Activated CD4-positive, alpha-beta T cell treated with anti-CD3 and anti-CD28 coated beads, Interleukin-2, amount 10 ng/mL, durations not matched to agents 24 days and 14 days (primary cell): Measurements from ENCODE around the gene CKAP2L. TPM values are rescaled to one million over a fixed set of nuclear protein-coding genes. Genes with fewer than 3 reads are reported as not detected.
"Not testable (repeated sequence)": the region's sequence is repeated elsewhere in the genome, so short reads cannot be mapped to it uniquely, and the experiment has no call there.

Experiments used
- DNase-seq: peaks from one replicate; pipeline ENCODE4 v3.0.0; 2022
- H3K27ac Mint-ChIP-seq: one replicate; pipeline ENCODE4 v1.8.0; 2022; ENCODE audit warnings: mild to moderate bottlenecking, mixed read lengths
- H3K27me3 Mint-ChIP-seq: one replicate; pipeline ENCODE4 v1.8.0; 2022; ENCODE audit warnings: mixed read lengths
- H3K36me3 Mint-ChIP-seq: one replicate; pipeline ENCODE4 v1.8.0; 2022; ENCODE audit warnings: low read depth, mild to moderate bottlenecking, mixed read lengths
- H3K4me1 Mint-ChIP-seq: one replicate; pipeline ENCODE4 v1.8.0; 2021; ENCODE audit warnings: mixed read lengths
- H3K4me3 Mint-ChIP-seq: one replicate; pipeline ENCODE4 v1.8.0; 2022; ENCODE audit warnings: mild to moderate bottlenecking, moderate library complexity, mixed read lengths
- H3K9me3 Mint-ChIP-seq: one replicate; pipeline ENCODE4 v1.8.0; 2021; ENCODE audit warnings: mixed read lengths
- intact Hi-C: fragments of 100-400 bp; cut with micrococcal nuclease; formaldehyde crosslinking; loops from one replicate; pipeline ENCODE4 v1.15.1; 2023
- total RNA-seq: library from RNA; stranded (reverse); gene quantifications from 2 replicates; pipeline ENCODE4 v1.2.3, GENCODE V29; 2022

The CKAP2L gene
- total RNA-seq, 1 donor from 2014 or later = 17.8 TPM

DNA sequence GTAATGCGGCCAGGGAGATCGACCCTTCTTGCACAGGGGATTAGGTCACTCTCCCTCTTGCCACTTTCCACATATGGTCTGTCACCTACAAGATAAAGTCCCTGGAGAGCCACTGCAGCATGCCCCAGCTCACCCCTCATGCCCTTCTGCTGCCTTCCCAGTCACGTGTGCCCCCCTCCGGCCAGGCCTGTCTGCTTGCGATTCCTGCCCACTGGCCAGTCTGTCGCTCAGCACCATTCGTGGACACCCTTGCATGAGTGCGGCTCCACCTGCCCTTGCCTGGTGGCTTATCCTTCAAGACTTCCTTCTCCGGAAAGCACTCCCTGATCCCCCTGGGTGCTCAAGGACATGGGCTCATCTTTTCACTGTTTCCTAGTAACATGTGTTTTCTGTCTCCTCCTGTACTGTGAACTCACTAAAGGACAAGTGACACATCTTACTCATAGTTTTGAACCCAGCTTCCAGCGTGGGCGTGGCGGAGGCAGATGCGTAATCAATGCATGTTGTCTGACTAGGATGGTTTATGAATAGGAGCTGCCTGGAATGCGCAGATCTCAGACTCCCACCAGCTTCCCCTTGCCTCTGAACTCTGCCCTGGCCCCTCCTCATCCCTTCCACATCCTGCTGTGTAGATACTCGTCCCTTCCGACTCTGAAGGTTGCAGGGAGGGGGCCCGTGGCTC lies 51.4 kb downstream of the CKAP2L start:
- Mint-ChIP-seq H3K27ac (peak overlapping the region; percentile 85), H3K9me3 (peaks cover 7% of the 10 kb centered on the region), H3K4me1 (peaks cover 36% of the 10 kb centered on the region), H3K4me3 (peak overlapping the region; percentile 59), H3K36me3 (peaks cover 2% of the 10 kb centered on the region), H3K27me3 (peaks cover 3% of the 10 kb centered on the region)
- intact Hi-C loops = loop anchor here (1.0 kb wide), 1 partner anchor 21 kb away; no protein-coding TSS in a partner anchor
- peak; percentile 76 for DNase-seq

DNA sequence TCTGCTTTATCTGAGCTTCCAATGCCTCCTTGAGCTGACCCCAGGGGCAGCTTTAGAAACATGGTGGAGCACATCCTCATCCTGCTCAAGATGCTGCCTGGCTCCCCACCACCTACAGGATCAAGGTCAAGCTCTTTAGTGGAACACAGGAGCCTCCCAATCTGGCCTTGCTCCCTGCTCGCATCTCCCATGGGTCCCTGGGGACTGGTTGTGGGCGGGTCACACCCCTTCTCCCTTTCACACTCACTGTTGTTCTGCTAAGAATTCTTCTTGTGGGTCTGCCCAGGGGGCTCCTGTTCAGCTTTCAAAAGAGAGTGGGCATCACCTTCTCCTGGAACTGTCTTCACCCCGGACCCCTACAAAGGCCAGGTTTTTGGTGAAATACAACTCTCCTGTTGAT lies 51.9 kb downstream of the CKAP2L start:
- Mint-ChIP-seq H3K36me3 (peaks cover 2% of the 10 kb centered on the region), H3K4me1 (peaks cover 41% of the 10 kb centered on the region), H3K27ac (peak overlapping the region; percentile 43), H3K4me3 (no peak overlapping the region), H3K27me3 (peaks cover 2% of the 10 kb centered on the region), H3K9me3 (peaks cover 5% of the 10 kb centered on the region)
- intact Hi-C loops = no loop called here
- DNase-seq = no peak

DNA sequence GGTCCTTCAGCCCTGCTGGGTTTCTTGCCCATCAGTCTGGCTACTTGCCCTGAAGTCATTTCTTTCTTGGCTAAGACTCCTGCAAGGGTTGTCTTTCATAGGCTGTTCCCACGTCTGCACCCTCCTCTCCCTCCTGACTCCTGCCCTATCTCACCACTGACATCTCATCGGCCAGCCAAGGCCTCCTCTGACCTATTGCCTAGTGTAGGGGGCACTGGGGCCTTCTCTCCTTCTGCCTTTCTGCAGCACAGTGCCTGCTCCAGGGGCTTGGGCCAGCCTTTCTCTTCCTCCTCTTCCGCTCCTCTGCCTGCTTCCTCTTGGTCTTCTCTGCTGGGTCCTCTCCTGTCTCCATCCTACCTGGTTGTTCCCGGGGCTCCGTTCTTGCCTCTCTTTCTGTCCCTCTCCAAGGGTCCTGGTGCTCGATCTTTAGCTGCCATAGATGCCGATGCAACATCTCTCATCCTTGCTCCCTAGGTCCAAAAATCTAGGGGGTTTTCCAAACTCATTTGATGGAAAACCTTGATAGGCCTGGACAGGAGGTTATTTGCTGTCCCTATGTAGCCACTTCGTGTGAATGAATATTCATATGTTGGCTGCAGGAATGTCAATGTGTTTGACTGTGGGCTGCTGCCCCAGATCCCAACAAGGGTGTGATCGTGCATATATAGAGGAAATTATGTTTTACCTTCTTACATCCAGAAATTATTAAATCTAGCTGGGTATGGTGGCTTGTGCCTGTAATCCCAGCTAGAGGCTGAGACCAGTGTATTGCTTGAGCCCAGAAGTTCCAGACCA lies 53.3 kb downstream of the CKAP2L start:
- H3K9me3 Mint-ChIP-seq = no peaks in the 10 kb centered on the region
- H3K4me3 Mint-ChIP-seq = no peak overlapping the region
- no peak overlapping the region for H3K27ac Mint-ChIP-seq
- intact Hi-C loops = no loop called here
- no peaks in the 10 kb centered on the region for H3K27me3 Mint-ChIP-seq
- H3K36me3 Mint-ChIP-seq = peaks cover 5% of the 10 kb centered on the region
- H3K4me1 Mint-ChIP-seq = peaks cover 53% of the 10 kb centered on the region
- DNase-seq = no peak

DNA sequence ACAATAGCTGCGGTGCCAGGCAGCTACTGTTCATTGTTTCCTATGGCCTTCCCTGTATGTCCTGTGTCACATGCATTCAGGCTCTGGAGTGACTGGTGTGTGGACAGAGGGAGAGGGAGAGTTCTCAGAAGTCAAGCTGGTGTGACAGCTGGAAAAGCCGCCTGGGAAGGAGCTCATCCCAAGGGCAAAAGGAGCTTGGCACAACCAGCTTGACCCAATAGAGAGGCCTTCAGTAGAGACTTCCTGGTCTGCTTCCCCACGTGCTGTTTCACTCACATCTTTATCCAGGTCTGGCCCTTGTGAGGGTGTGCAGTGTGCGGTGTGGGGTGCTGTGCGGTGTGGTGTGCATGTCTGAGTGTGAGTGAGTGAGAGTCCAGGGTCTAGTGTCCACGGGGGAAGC lies 54.7 kb downstream of the CKAP2L start:
- intact Hi-C loops = no loop called here
- H3K4me3 Mint-ChIP-seq = no peak overlapping the region
- peaks cover 6% of the 10 kb centered on the region for H3K36me3 Mint-ChIP-seq
- H3K4me1 Mint-ChIP-seq = peaks cover 61% of the 10 kb centered on the region
- DNase-seq = no peak
- peak overlapping the region; percentile 52 for H3K27ac Mint-ChIP-seq
- H3K27me3 Mint-ChIP-seq = no peaks in the 10 kb centered on the region
- no peaks in the 10 kb centered on the region for H3K9me3 Mint-ChIP-seq

DNA sequence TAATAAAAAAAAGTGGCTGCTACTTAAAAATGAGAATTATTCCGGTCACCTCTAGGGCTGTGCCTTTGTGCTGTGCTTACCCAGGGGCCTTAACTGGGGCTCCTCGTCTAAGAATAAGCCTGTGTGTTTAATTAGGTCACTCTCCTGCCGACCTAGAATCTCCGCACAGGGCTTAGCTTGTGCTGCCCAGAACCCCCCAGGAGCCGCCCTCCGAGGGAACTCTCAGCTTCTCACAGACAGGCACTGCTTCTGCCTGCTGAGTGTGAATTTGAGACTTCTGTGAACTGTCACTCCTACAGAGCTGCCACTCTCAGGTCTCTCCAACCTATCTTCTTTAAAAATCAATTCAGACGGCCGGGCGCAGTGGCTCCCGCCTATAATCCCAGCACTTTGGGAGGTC lies 55.4 kb downstream of the CKAP2L start:
- H3K27me3 Mint-ChIP-seq = no peaks in the 10 kb centered on the region
- H3K9me3 Mint-ChIP-seq = no peaks in the 10 kb centered on the region
- no peak for DNase-seq
- no peak overlapping the region for H3K4me3 Mint-ChIP-seq
- H3K36me3 Mint-ChIP-seq = peaks cover 6% of the 10 kb centered on the region
- intact Hi-C loops = loop anchor here (1.0 kb wide), 1 partner anchor 64 kb away; the partner anchor contains the start of gene SLC20A1
- no peak overlapping the region for H3K27ac Mint-ChIP-seq
- H3K4me1 Mint-ChIP-seq = peaks cover 60% of the 10 kb centered on the region

DNA sequence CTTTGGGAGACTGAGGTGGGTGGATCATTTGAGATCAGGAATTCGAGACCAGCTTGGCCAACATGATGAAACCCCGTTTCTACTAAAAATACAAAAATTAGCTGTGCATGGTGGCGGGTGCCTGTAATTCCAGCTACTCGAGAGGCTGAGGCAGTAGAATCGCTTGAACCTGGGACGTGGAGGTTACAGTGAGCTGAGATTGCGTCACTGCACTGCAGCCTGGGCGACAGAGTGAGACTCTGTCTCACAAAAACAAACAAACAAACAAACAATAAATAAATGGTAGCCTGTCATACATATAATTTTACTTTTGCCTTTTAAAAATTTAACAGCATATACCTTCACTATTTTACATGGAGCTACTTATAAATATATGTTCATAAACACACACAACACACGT lies 57.5 kb downstream of the CKAP2L start:
- H3K27me3 Mint-ChIP-seq, H3K9me3 Mint-ChIP-seq, H3K36me3 Mint-ChIP-seq, H3K27ac Mint-ChIP-seq, DNase-seq: not testable (repeated sequence)
- peaks cover 45% of the 10 kb centered on the region for H3K4me1 Mint-ChIP-seq
- peak overlapping the region; percentile 18 for H3K4me3 Mint-ChIP-seq
- intact Hi-C loops = loop anchor here (1.0 to 2.0 kb wide), 2 partner anchors 15 to 76 kb away; no protein-coding TSS in a partner anchor

DNA sequence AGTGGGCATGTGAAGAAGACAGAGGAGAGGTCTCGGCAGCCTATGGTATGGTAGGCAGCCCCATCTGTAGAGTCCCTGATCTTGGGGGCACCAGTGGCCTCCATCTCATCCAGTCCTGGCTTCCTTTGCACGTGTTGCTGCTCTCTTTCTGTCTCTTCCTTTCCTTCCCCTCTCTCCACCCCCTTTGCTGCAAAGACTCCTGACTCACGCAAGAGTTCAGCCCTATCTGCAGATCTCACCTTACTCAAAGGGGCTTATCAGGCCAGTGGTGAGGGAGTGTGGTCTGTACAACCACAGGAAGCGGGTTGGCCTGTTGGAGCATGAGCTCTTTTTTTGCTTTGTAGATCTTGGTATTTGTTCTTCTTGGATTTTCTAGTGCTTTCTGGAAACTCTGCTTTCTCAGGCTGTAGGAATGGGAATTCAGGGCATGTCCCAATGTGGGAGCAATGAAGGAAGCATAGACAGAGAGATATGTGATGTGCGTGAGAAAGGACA lies 58.2 kb downstream of the CKAP2L start:
- H3K27ac Mint-ChIP-seq = peak overlapping the region; percentile 69
- peaks cover 45% of the 10 kb centered on the region for H3K4me1 Mint-ChIP-seq
- DNase-seq = peak; percentile 94
- H3K4me3 Mint-ChIP-seq = peak overlapping the region; percentile 74
- intact Hi-C loops = loop anchor here (1.0 to 2.0 kb wide), 2 partner anchors 14 to 75 kb away; no protein-coding TSS in a partner anchor
- no peaks in the 10 kb centered on the region for H3K9me3 Mint-ChIP-seq
- no peaks in the 10 kb centered on the region for H3K27me3 Mint-ChIP-seq
- peaks cover 4% of the 10 kb centered on the region for H3K36me3 Mint-ChIP-seq

DNA sequence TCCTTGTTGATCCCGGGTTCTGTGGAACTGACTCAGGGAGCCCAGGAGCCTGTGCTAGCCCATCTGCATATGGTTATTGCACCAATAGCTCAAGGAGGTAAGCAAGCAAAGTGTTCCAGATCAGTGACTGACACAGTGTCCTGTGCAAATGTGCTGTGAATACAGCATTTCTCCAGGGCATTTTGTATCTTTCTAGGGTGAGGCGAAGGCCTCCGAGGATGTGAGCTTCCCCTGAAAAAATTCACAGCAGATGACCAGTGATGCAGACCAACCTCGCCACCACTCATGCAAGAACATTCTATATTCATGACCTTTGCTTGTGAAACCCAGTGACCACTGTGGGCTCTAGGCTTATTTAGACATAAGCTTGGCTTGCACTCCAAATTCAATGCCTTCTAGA lies 58.8 kb downstream of the CKAP2L start:
- intact Hi-C loops = no loop called here
- no peaks in the 10 kb centered on the region for H3K27me3 Mint-ChIP-seq
- DNase-seq = no peak
- H3K9me3 Mint-ChIP-seq = no peaks in the 10 kb centered on the region
- H3K36me3 Mint-ChIP-seq = peaks cover 4% of the 10 kb centered on the region
- H3K4me1 Mint-ChIP-seq = peaks cover 44% of the 10 kb centered on the region
- no peak overlapping the region for H3K27ac Mint-ChIP-seq
- H3K4me3 Mint-ChIP-seq = peak overlapping the region; percentile 74

DNA sequence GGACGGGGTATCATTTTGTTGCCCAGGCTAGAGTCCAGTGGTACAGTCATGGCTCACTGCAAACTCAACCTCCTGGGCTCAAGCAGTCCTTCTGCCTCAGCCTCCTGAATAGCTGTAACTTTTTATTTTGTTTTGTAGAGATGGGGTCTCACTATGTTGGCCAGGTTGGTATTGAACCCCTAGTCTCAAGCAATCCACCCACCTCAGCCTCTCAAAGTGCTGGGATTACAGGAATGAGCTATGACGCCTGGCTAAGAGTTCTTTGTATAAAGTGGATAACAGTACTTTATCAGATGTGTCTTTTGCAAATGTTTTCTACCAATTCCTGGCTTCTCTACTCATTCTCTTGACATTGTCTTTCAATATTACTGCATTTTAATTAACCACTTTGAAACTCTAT lies 60.7 kb downstream of the CKAP2L start:
- intact Hi-C loops = no loop called here
- Mint-ChIP-seq H3K27me3 (no peaks in the 10 kb centered on the region), H3K36me3 (peaks cover 4% of the 10 kb centered on the region), H3K4me3 (no peak overlapping the region), H3K4me1 (peaks cover 43% of the 10 kb centered on the region), H3K27ac (no peak overlapping the region), H3K9me3 (no peaks in the 10 kb centered on the region)
- no peak for DNase-seq

DNA sequence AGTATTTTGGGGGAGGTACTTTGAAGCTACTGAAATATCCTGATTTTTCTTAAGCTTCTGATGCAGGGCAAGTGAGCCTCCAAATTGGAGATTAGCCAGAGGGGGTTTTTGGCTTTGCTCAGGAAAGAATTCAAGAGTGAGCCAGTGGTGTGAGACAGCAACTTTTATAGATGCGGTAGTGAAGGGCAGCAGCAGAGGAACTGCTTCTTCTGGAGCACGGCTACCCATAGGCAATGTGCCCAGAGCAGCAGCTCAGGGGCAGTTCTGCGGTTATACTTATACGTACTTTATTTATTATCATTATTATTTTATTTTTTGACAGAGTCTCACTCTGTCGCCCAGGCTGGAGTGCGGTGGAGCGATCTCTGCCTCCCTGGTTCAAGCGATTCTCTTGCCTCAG lies 63.4 kb downstream of the CKAP2L start:
- H3K36me3 Mint-ChIP-seq = no peaks in the 10 kb centered on the region
- no peaks in the 10 kb centered on the region for H3K9me3 Mint-ChIP-seq
- no peak for DNase-seq
- H3K4me1 Mint-ChIP-seq = peaks cover 22% of the 10 kb centered on the region
- intact Hi-C loops = no loop called here
- peak overlapping the region; percentile 47 for H3K27ac Mint-ChIP-seq
- H3K27me3 Mint-ChIP-seq = no peaks in the 10 kb centered on the region
- no peak overlapping the region for H3K4me3 Mint-ChIP-seq

DNA sequence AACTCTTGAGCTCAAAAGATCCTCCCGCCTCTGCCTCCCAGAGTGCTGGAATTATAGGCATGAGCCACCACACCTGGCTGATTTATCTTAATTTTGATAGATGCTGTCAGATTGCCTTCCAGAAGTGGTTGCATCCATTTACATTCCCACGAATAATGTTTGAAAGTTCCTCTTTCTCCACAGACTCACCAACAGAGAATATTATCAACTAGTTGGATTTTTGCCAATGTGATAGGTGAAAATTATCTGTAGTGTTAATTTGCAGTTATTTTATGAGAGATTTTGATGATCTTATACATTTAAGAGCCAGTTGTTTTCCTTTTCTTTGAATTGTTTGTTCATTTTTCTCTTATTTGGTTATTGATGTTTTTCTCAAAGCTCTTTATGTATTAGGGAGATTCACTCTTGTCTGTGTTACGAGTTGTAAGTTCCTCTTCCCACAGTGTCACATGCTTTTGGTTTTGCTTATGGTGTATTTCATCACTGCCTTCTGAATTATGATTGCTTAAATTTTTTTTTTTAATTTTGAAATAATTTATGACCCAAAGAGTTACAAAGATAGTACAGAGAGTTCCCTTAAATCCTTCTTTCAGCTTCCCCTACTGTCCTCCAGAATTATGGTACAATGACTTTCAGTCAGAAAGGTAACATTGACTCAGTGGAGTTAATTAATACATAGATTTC lies 64.3 kb downstream of the CKAP2L start:
- no peak for DNase-seq
- no peak overlapping the region for H3K27ac Mint-ChIP-seq
- H3K4me1 Mint-ChIP-seq = peaks cover 14% of the 10 kb centered on the region
- H3K27me3 Mint-ChIP-seq = no peaks in the 10 kb centered on the region
- no peaks in the 10 kb centered on the region for H3K36me3 Mint-ChIP-seq
- H3K9me3 Mint-ChIP-seq = no peaks in the 10 kb centered on the region
- H3K4me3 Mint-ChIP-seq = no peak overlapping the region
- intact Hi-C loops = no loop called here

DNA sequence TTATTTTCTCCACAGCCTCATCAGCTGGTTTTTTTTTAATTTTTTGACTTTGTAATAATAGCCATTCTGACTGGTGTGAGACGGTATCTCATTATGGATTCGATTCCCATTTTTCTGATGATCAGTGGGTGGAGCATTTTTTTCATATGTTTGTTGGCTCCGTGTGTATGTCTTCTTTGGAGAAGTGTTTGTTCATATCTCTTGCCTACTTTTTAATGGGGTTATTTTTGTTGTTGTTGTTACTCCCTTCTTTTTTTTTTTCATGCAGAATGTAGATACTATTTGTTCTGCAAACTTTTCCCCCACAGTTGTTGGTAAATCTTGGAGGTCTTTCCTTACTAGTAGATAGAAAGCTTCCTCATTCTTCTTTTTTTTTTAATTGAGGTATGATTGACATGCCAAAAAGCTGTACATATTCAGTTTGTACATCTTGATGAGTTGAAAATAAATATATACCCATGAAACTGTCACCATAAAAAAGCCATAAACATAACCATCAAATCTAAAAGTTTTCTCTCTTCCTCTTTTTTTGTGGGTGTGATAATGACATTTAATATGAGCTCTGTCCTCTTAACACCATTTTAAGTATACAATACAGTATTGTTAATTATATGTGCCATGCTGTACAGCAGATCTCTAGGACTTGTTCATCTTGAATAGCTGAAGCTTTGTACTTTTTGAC lies 65.4 kb downstream of the CKAP2L start:
- intact Hi-C loops = no loop called here

DNA sequence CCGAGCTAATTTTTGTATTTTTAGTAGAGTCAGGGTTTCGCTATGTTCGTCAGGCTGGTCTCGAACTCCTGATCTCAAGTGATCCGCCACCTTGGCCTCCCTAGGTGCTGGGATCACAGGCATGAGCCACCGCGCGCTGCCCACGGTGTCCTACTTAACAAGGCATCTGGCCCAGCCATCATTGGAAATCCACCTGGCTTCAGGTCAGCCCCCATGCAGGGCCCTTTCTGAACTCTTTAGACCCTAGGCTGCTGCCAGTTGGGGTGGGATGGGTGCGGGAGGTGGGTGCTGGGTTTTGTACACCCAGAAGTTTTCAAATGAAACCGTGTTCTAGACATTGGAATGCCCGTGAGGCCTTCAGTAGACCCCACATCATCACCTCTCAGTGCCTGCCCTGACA lies 70.2 kb downstream of the CKAP2L start:
- DNase-seq = no peak
- H3K36me3 Mint-ChIP-seq = no peaks in the 10 kb centered on the region
- H3K27me3 Mint-ChIP-seq = no peaks in the 10 kb centered on the region
- peaks cover 33% of the 10 kb centered on the region for H3K4me1 Mint-ChIP-seq
- H3K9me3 Mint-ChIP-seq = no peaks in the 10 kb centered on the region
- H3K4me3 Mint-ChIP-seq = no peak overlapping the region
- intact Hi-C loops = no loop called here
- no peak overlapping the region for H3K27ac Mint-ChIP-seq

More for the DNA sequence above, 65.4 kb downstream of the CKAP2L start:
- Mint-ChIP-seq H3K9me3 (no peaks in the 10 kb centered on the region), H3K27me3 (no peaks in the 10 kb centered on the region), H3K36me3 (no peaks in the 10 kb centered on the region), H3K4me1 (peaks cover 14% of the 10 kb centered on the region), H3K27ac (no peak overlapping the region), H3K4me3 (no peak overlapping the region)
- DNase-seq = no peak
